Fibroblast of pulmonary artery (primary cell): ENCODE results near the gene AKAP13.
A peak's percentile ranks its signal among the peaks of the same experiment; 100 is the strongest.
"Not testable (repeated sequence)": the region's sequence is repeated elsewhere in the genome, so short reads cannot be mapped to it uniquely, and the experiment has no call there.

Experiments
- DNase-seq: peaks from one replicate; pipeline ENCODE4 v3.0.0-alpha.2; 2010; ENCODE audit warnings: low read depth
- H3K4me3 ChIP-seq: replicated peaks from 2 replicates; pipeline ENCODE4 v1.5.1; 2011; ENCODE audit warnings: low read depth, mild to moderate bottlenecking, control low read depth, low read length, moderate library complexity
- CTCF ChIP-seq: IDR thresholded peaks from 2 replicates; pipeline ENCODE4 v1.5.1; 2011; ENCODE audit warnings: mild to moderate bottlenecking, control low read depth, low read length, inconsistent platforms; ENCODE audit errors: missing control alignments

AKAP13 gene

GRCh38 chr15:85485956-85486567 lies 105.7 kb downstream of the AKAP13 start:
- H3K4me3 ChIP-seq, result no peak overlapping the region
- peak; percentile 71 for TF ChIP-seq CTCF
- DNase-seq, result peak; percentile 84

- H3K4me3 ChIP-seq, DNase-seq: not testable (repeated sequence)
These were observed 107.4 kb downstream of the AKAP13 start for GRCh38 chr15:85487796-85488195.

GRCh38 chr15:85488997-85489396 lies 108.6 kb downstream of the AKAP13 start:
- TF ChIP-seq CTCF, result no peak
- H3K4me3 ChIP-seq, result no peak overlapping the region
- no peak for DNase-seq

GRCh38 chr15:85489773-85490493 lies 109.5 kb downstream of the AKAP13 start:
- no peak for TF ChIP-seq CTCF
- H3K4me3 ChIP-seq, result no peak overlapping the region
- no peak for DNase-seq

GRCh38 chr15:85490856-85491255 lies 110.5 kb downstream of the AKAP13 start:
- DNase-seq, result no peak
- H3K4me3 ChIP-seq, result no peak overlapping the region
- TF ChIP-seq CTCF, result no peak

GRCh38 chr15:85491691-85492090 lies 111.3 kb downstream of the AKAP13 start:
- TF ChIP-seq CTCF, result no peak
- H3K4me3 ChIP-seq, result no peak overlapping the region
- no peak for DNase-seq

- H3K4me3 ChIP-seq, result no peak overlapping the region
- no peak for TF ChIP-seq CTCF
- no peak for DNase-seq
These were observed 112.0 kb downstream of the AKAP13 start for GRCh38 chr15:85492406-85492805.
